K562 (cell line): ENCODE measurements around the gene RAI1. TPM values are rescaled to one million over a fixed set of nuclear protein-coding genes. Genes with fewer than 3 reads are reported as not detected.
A peak's percentile ranks its signal among the peaks of the same experiment; 100 is the strongest.

Experiments used
- CEBPZ ChIP-seq: fragments of 150-350 bp; IDR thresholded peaks from 2 replicates; pipeline ENCODE4 v1.6.1; 2014; ENCODE audit warnings: low read depth, mild to moderate bottlenecking, low read length, borderline replicate concordance
- CHCHD3 ChIP-seq: fragments of 250-450 bp; sonication (Bioruptor Pico); IDR thresholded peaks from 2 replicates; pipeline ENCODE4 v2.1.2; 2022; ENCODE audit warnings: mild to moderate bottlenecking
- CREB1 ChIP-seq, 2 experiments: sonication (generic) in 1 of 2; formaldehyde crosslinking in 1 of 2; IDR thresholded peaks; 2 replicates each; pipeline versions ENCODE4 v1.6.1 to v1.8.0; 2012 to 2022; ENCODE audit warnings: inconsistent platforms in 1 of 2, mild to moderate bottlenecking in 1 of 2, missing genetic modification reagents in 1 of 2, moderate library complexity in 1 of 2
- FOXM1 ChIP-seq, 2 experiments: fragments of 450-650 bp in 1 of 2; sonication (generic) in 1 of 2; formaldehyde crosslinking in 1 of 2; IDR thresholded peaks; 2 replicates each; pipeline versions ENCODE4 v1.6.1 to v1.9.0; 2017 to 2022; ENCODE audit warnings: low read depth in 2 of 2, mild to moderate bottlenecking in 2 of 2, missing genetic modification reagents in 1 of 2, moderate library complexity in 1 of 2
- MCM2 ChIP-seq: fragments of 450-650 bp; IDR thresholded peaks from 2 replicates; pipeline ENCODE4 v1.6.1; 2017; ENCODE audit warnings: low read depth, mild to moderate bottlenecking
- PTTG1 ChIP-seq: fragments of 450-650 bp; IDR thresholded peaks from 2 replicates; pipeline ENCODE4 v1.6.1; 2016; ENCODE audit warnings: low read depth, mild to moderate bottlenecking, missing genetic modification characterization, missing compliant biosample characterization
- RERE ChIP-seq: sonication (generic); formaldehyde crosslinking; IDR thresholded peaks from 2 replicates; pipeline ENCODE4 v1.8.0; 2023; ENCODE audit warnings: missing genetic modification reagents, mild to moderate bottlenecking, borderline replicate concordance
- UBTF ChIP-seq, 2 experiments: IDR thresholded peaks; 2 replicates each; pipeline ENCODE4 v1.6.1; 2012; ENCODE audit warnings: improper control_type of control experiment in 2 of 2, low read depth in 2 of 2, low read length in 2 of 2, borderline replicate concordance in 1 of 2
- ZFPM2 ChIP-seq: fragments of 250-450 bp; sonication (Bioruptor Pico); IDR thresholded peaks from 2 replicates; pipeline ENCODE4 v1.5.1; 2022; ENCODE audit warnings: mild to moderate bottlenecking
- ZKSCAN3 ChIP-seq: fragments of 250-450 bp; sonication (Bioruptor Pico); IDR thresholded peaks from 2 replicates; pipeline ENCODE4 v1.4.0; 2020
- ZNF133 ChIP-seq: fragments of 250-450 bp; sonication (Bioruptor Pico); IDR thresholded peaks from 2 replicates; pipeline ENCODE4 v1.4.0; 2020; ENCODE audit warnings: mild to moderate bottlenecking
- ZNF277 ChIP-seq: fragments of 250-450 bp; sonication (Bioruptor Pico); IDR thresholded peaks from 2 replicates; pipeline ENCODE4 v1.8.0; 2022; ENCODE audit warnings: inconsistent platforms, mild to moderate bottlenecking, moderate library complexity, borderline replicate concordance
- polyA plus RNA-seq, 8 experiments: library from polyadenylated mRNA; depleted of rRNA in 4 of 8; stranded (reverse) in 5 of 8; unstranded in 3 of 8; fragments of >200 nt; fragmentation: Nextera tagmentation in 2 of 8; fragmentation: Illumina TruSeq in 1 of 8; extraction: Ambion mirVana in 2 of 8; extraction: Trizol in 1 of 8; gene quantifications; 2 replicates each; pipeline versions ENCODE4 v1.2.1 to v1.2.3, GENCODE V29; 2011 to 2014; ENCODE audit warnings: inconsistent platforms in 1 of 8, missing spikeins in 1 of 8
- total RNA-seq, 7 experiments: library from RNA; depleted of rRNA in 6 of 7; stranded (reverse); fragments of >200 nt in 6 of 7; fragmentation: Illumina TruSeq in 2 of 7; extraction: Trizol in 2 of 7; gene quantifications; 2 replicates each; pipeline versions ENCODE4 v1.2.1 to v1.2.3, GENCODE V29; 2011 to 2021; ENCODE audit warnings: low replicate concordance in 1 of 7

Gene RAI1
- total and polyA plus RNA-seq, 9 of the 15 experiments (the other 6 are each of a cell fraction or from before 2014, with no cell fraction given), result 0.68 to 19.9 (median 5.5) TPM

- TF ChIP-seq ZNF277 (CRISPR knock-in tag), result no peak
- TF ChIP-seq ZKSCAN3, result no peak
- no peak for TF ChIP-seq CEBPZ
- no peak for TF ChIP-seq ZNF133
- TF ChIP-seq ZFPM2 (CRISPR knock-in tag), result no peak
- TF ChIP-seq FOXM1 (IDR thresholded peaks at IDR 0.05; ENCODE audit: low read depth), result no peak
- TF ChIP-seq FOXM1 (CRISPR knock-in tag; IDR thresholded peaks at IDR 0.05; ENCODE audit: low read depth), result no peak
- TF ChIP-seq CHCHD3 (CRISPR knock-in tag), result no peak
- no peak for TF ChIP-seq MCM2
- TF ChIP-seq UBTF (IDR thresholded peaks at IDR 0.05; ENCODE audit: borderline replicate concordance in 1 of 2, low read depth in 2 of 2, low read length in 2 of 2), result no peak
- TF ChIP-seq PTTG1 (tag), result no peak
- TF ChIP-seq RERE, result no peak
- TF ChIP-seq CREB1 (IDR thresholded peaks at IDR 0.05), result no peak
- TF ChIP-seq CREB1 (CRISPR knock-in tag; IDR thresholded peaks at IDR 0.05), result 0 out of 2 replicates have a peak, but pooled peaks have one; percentile 18
Measured at GRCh38 chr17:17812211-17813054, 131.2 kb downstream of the RAI1 start (continued).
